Astrocyte of the spinal cord (primary cell): ENCODE data around the gene FCRLA.
A peak's percentile ranks its signal among the peaks of the same experiment; 100 is the strongest.

Source experiments
- DNase-seq: peaks from one replicate; pipeline ENCODE4 v3.0.0; 2011; ENCODE audit warnings: low read depth, low spot score
- H3K4me3 ChIP-seq: 2 replicates; pipeline ENCODE4 v1.5.1; 2011; ENCODE audit warnings: low read depth, mild to moderate bottlenecking, low read length, moderate library complexity
- CTCF ChIP-seq: IDR thresholded peaks from 2 replicates; pipeline ENCODE4 v1.5.1; 2012; ENCODE audit warnings: low read depth, mild to moderate bottlenecking, low read length, inconsistent platforms
- in situ Hi-C: cut with HindIII; loops from 2 replicates; pipeline ENCODE4 v1.10.0; 2017; ENCODE audit warnings: low sequenced_read_pairs

The FCRLA gene

GRCh38 chr1:161749509-161750407 is 42.7 kb downstream of the FCRLA start, which contains the start of gene DUSP12:
DUSP12 (plus strand) TSS chr1:161749786; CDS start chr1:161749802, 16 bp downstream.
- in situ Hi-C loops, result loop anchor here (25.0 kb wide), 1 partner anchor 112 kb away; the partner anchor contains the start of gene FCGR3B
- H3K4me3 ChIP-seq, result peak within 1 kb of the TSS; percentile 87
- peak; percentile 96 for DNase-seq
- peak; percentile 26 for TF ChIP-seq CTCF

GRCh38 chr1:161763522-161764098 is 56.6 kb downstream of the FCRLA start:
- H3K4me3 ChIP-seq, result no peak overlapping the region
- in situ Hi-C loops, result no loop called here
- peak; percentile 14 for DNase-seq
- TF ChIP-seq CTCF, result peak; percentile 55
